Left ventricle myocardium inferior (tissue), 1 donor: Measurements from ENCODE around the gene IDE. TPM values are rescaled to one million over a fixed set of nuclear protein-coding genes. Genes with fewer than 3 reads are reported as not detected.

Source experiments
- DNase-seq: peaks from one replicate; pipeline ENCODE4 v3.0.0-alpha.2; 2020
- H3K27ac ChIP-seq: fragments of 200-600 bp; replicated peaks from 2 replicates; pipeline ENCODE4 v1.8.0; 2021
- H3K27me3 ChIP-seq: fragments of 200-600 bp; 2 replicates; pipeline ENCODE4 v1.8.0; 2021; ENCODE audit warnings: low read depth
- H3K36me3 ChIP-seq: fragments of 200-600 bp; 2 replicates; pipeline ENCODE4 v1.8.0; 2021
- H3K4me1 ChIP-seq: fragments of 200-600 bp; 2 replicates; pipeline ENCODE4 v1.8.0; 2021
- H3K4me3 ChIP-seq: fragments of 200-600 bp; 2 replicates; pipeline ENCODE4 v1.8.0; 2021; ENCODE audit warnings: mild to moderate bottlenecking, moderate library complexity
- H3K9me3 ChIP-seq: fragments of 200-600 bp; replicated peaks from 2 replicates; pipeline ENCODE4 v1.8.0; 2021
- CTCF ChIP-seq: fragments of 200-600 bp; IDR thresholded peaks from 2 replicates; pipeline ENCODE4 v1.8.0; 2021; ENCODE audit warnings: antibody characterized with exemption, mild to moderate bottlenecking, borderline replicate concordance
- intact Hi-C: fragments of 100-400 bp; cut with micrococcal nuclease; formaldehyde crosslinking; loops from one replicate; pipeline ENCODE4 v1.11.0; 2022
- long read RNA-seq: library from polyadenylated mRNA; unstranded; transcript quantifications from one replicate; pipeline ENCODE4 v2.0.0, GENCODE V29; 2021
- total RNA-seq: library from RNA; stranded (reverse); fragmentation: NEBNext Ultra II Directional; extraction: Animal tissue kit (Norgen Biotek cat#: 25700); gene quantifications from one replicate; pipeline ENCODE4 v1.2.1, GENCODE V29; 2021
- donor health status: DM: no; HTN: yes; CAD: no; lungs with severe emphysema.

Gene IDE
- total RNA-seq = 42.1 TPM
- long read RNA-seq, full-length matches to known transcripts = 40 of 52 reads
- long read RNA-seq, partial matches to known transcripts = 6 of 52 reads
- long read RNA-seq, other reads (novel, unspliced or antisense) = 6 of 52 reads

GRCh38 chr10:92573798-92574547 is at the start of gene IDE:
Gene IDE, minus strand, starts transcription at chr10:92574093. Its CDS starts 74 bp downstream, at chr10:92574019.
- no peaks in the 10 kb centered on the region for H3K27me3 ChIP-seq
- peaks cover 54% of the 10 kb centered on the region for H3K4me1 ChIP-seq
- H3K4me3 ChIP-seq = peak within 1 kb of the TSS; percentile 97
- H3K36me3 ChIP-seq = no peaks in the 10 kb centered on the region
- intact Hi-C loops = loop anchor here (5.0 kb wide), 1 partner anchor 57 kb away; no protein-coding TSS in a partner anchor
- H3K27ac ChIP-seq = peak within 1 kb of the TSS; percentile 98
- peak; percentile 90 for DNase-seq
- peak; percentile 87 for TF ChIP-seq CTCF
- H3K9me3 ChIP-seq = no peaks in the 10 kb centered on the region

DNA sequence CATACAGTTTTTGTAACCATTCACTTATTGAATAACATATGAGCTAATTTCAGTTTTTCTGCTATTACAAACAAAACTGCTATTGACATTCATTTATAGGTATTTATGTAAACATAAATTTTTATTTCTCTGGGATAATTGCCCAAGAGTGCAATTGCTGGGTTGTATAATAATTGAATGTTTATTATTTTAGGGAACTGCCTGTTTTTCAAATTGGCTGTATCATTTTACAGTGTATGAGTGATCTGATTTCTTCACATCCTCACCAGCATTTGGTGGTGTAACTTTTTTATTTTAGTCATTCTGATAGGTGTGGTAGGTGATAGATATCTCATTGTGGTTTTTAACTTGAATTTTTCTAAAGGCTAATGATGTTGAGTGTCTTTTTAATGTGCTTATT is 45.5 kb upstream of the IDE start:
- H3K27ac ChIP-seq = no peak overlapping the region
- H3K36me3 ChIP-seq = no peaks in the 10 kb centered on the region
- no peak for TF ChIP-seq CTCF
- no peaks in the 10 kb centered on the region for H3K9me3 ChIP-seq
- no peak overlapping the region for H3K4me3 ChIP-seq
- no peak for DNase-seq
- H3K4me1 ChIP-seq = no peaks in the 10 kb centered on the region
- no peaks in the 10 kb centered on the region for H3K27me3 ChIP-seq
- intact Hi-C loops = no loop called here

- Histone ChIP-seq H3K27me3 (no peaks in the 10 kb centered on the region), H3K4me3 (no peak overlapping the region), H3K36me3 (no peaks in the 10 kb centered on the region), H3K27ac (no peak overlapping the region), H3K4me1 (no peaks in the 10 kb centered on the region), H3K9me3 (no peaks in the 10 kb centered on the region)
- intact Hi-C loops = no loop called here
- no peak for DNase-seq
- no peak for TF ChIP-seq CTCF
Observed at GRCh38 chr10:92615515-92615914, 41.6 kb upstream of the IDE start.

DNA sequence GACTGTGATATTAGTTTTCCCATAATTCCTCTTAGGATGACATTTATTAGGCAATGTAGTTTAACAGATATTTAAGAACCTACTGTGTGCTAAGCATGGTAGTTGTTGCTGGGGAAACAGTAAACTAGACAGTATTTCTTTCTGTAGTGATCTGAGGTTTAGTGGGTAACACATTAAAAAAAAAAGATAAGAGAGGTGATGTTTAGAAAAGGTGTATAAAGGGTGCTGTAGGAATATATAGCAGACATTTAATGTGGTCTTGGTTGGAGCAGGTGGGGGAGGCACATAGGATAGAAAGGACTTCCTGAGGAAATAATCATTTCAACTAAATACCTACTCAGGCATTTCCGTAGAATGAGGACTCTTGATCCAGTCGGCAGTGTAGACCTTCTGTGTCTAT is 30.9 kb upstream of the IDE start:
- no peak for DNase-seq
- H3K36me3 ChIP-seq = no peaks in the 10 kb centered on the region
- H3K27me3 ChIP-seq = no peaks in the 10 kb centered on the region
- H3K4me3 ChIP-seq = no peak overlapping the region
- no peak overlapping the region for H3K27ac ChIP-seq
- TF ChIP-seq CTCF = no peak
- H3K4me1 ChIP-seq = no peaks in the 10 kb centered on the region
- no peaks in the 10 kb centered on the region for H3K9me3 ChIP-seq
- intact Hi-C loops = no loop called here

GRCh38 chr10:92598321-92598720 is 24.4 kb upstream of the IDE start:
- TF ChIP-seq CTCF = no peak
- no peak for DNase-seq
- Histone ChIP-seq H3K4me1 (peaks cover 7% of the 10 kb centered on the region), H3K27me3 (no peaks in the 10 kb centered on the region), H3K9me3 (no peaks in the 10 kb centered on the region), H3K27ac (no peak overlapping the region), H3K4me3 (no peak overlapping the region), H3K36me3 (no peaks in the 10 kb centered on the region)
- intact Hi-C loops = no loop called here
